Measurements from ENCODE around the gene NAPEPLD.

DNA sequence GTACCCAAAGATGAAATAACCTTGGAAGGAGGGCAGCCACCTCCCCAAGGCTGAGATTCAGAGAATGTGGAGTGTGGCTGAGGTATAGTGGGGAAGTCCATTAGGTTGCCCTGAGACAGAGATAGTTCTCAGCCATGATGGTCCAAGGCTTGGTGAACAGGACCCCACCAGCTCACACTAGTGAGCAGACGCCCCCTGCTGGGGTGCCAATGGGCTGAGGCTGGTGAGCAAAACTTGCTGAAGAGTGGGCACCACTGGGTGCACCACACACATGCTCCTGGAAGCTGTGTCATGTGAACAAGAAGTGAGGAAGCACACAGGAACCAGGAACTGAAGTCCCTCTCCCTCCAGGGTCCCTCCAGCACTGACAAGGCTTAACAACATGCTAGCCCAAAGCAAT lies 83.2 kb downstream of the NAPEPLD start:
- TF ChIP-seq, protein P1, sequence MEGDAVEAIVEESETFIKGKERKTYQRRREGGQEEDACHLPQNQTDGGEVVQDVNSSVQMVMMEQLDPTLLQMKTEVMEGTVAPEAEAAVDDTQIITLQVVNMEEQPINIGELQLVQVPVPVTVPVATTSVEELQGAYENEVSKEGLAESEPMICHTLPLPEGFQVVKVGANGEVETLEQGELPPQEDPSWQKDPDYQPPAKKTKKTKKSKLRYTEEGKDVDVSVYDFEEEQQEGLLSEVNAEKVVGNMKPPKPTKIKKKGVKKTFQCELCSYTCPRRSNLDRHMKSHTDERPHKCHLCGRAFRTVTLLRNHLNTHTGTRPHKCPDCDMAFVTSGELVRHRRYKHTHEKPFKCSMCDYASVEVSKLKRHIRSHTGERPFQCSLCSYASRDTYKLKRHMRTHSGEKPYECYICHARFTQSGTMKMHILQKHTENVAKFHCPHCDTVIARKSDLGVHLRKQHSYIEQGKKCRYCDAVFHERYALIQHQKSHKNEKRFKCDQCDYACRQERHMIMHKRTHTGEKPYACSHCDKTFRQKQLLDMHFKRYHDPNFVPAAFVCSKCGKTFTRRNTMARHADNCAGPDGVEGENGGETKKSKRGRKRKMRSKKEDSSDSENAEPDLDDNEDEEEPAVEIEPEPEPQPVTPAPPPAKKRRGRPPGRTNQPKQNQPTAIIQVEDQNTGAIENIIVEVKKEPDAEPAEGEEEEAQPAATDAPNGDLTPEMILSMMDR (IDR thresholded peaks at IDR 0.05) = peak in 4 of 6 experiments; percentile 7 to 36 (median 19)
- TF ChIP-seq POLR2A (IDR thresholded peaks at IDR 0.05) = no peak

Measured in Peyer's patch (tissue), 4 donors.